ENCODE measurements around the gene ZNF646.

The ZNF646 gene

GRCh38 chr16:31132303-31132979 lies 58.2 kb downstream of the ZNF646 start:
- no peak for TF ChIP-seq CTCF (IDR thresholded peaks at IDR 0.05; ENCODE audit: extremely low read depth, missing control alignments)
- DNase-seq (ENCODE audit: low spot score) = no peak

- TF ChIP-seq CTCF (IDR thresholded peaks at IDR 0.05; ENCODE audit: extremely low read depth, missing control alignments) = no peak
- no peak for DNase-seq (ENCODE audit: low spot score)
These were observed 58.9 kb downstream of the ZNF646 start for GRCh38 chr16:31133046-31133501.

Data from GM20000 (cell line).